ENCODE data around the gene ZFPM1. TPM values are rescaled to one million over a fixed set of nuclear protein-coding genes. Genes with fewer than 3 reads are reported as not detected.
A peak's percentile ranks its signal among the peaks of the same experiment; 100 is the strongest.

ZFPM1 gene
- total RNA-seq, 4 donors from 2014 or later: 0.50 to 4.0 (median 1.3) TPM

- no peak for ATAC-seq (ENCODE audit: low FRiP score)
- DNase-seq (ENCODE audit: low spot score): no peak
- TF ChIP-seq CTCF (IDR thresholded peaks at IDR 0.05): no peak
Measured at GRCh38 chr16:88471115-88471514, 18.0 kb downstream of the ZFPM1 start.

- ATAC-seq (ENCODE audit: low FRiP score): peak; percentile 11
- DNase-seq (ENCODE audit: low spot score): no peak
- no peak for TF ChIP-seq CTCF (IDR thresholded peaks at IDR 0.05)
Measured at GRCh38 chr16:88471575-88471974, 18.5 kb downstream of the ZFPM1 start.

GRCh38 chr16:88472069-88472468 lies 19.0 kb downstream of the ZFPM1 start:
- ATAC-seq (ENCODE audit: low FRiP score) (no peak), DNase-seq (ENCODE audit: low spot score) (no peak)
- TF ChIP-seq CTCF (IDR thresholded peaks at IDR 0.05): no peak

- no peak for DNase-seq (ENCODE audit: low spot score)
- no peak for TF ChIP-seq CTCF (IDR thresholded peaks at IDR 0.05)
- ATAC-seq (ENCODE audit: low FRiP score): no peak
Measured at GRCh38 chr16:88472637-88473205, 19.6 kb downstream of the ZFPM1 start.

- no peak for TF ChIP-seq CTCF (IDR thresholded peaks at IDR 0.05)
- DNase-seq (ENCODE audit: low spot score) (no peak), ATAC-seq (ENCODE audit: low FRiP score) (peak; percentile 80)
Measured at GRCh38 chr16:88473666-88474534, 20.8 kb downstream of the ZFPM1 start.

- no peak for ATAC-seq (ENCODE audit: low FRiP score)
- DNase-seq (ENCODE audit: low spot score): no peak
- TF ChIP-seq CTCF (IDR thresholded peaks at IDR 0.05): no peak
Measured at GRCh38 chr16:88475037-88475436, 22.0 kb downstream of the ZFPM1 start.

- ATAC-seq (ENCODE audit: low FRiP score): no peak
- no peak for DNase-seq (ENCODE audit: low spot score)
- TF ChIP-seq CTCF (IDR thresholded peaks at IDR 0.05): no peak
Measured at GRCh38 chr16:88476203-88476602, 23.1 kb downstream of the ZFPM1 start.
